NCI-H2196 treated with DMSO at 0.1 percent for 48 hours (cell line): ENCODE measurements around the gene CDH8.
"Not testable (repeated sequence)": the region's sequence is repeated elsewhere in the genome, so short reads cannot be mapped to it uniquely, and the experiment has no call there.

Experiments used
- DNase-seq: peaks from one replicate; lab custom pipeline; 2025; ENCODE audit not compliant: unreplicated experiment; lab: John Stamatoyannopoulos, UW

The CDH8 gene

DNA sequence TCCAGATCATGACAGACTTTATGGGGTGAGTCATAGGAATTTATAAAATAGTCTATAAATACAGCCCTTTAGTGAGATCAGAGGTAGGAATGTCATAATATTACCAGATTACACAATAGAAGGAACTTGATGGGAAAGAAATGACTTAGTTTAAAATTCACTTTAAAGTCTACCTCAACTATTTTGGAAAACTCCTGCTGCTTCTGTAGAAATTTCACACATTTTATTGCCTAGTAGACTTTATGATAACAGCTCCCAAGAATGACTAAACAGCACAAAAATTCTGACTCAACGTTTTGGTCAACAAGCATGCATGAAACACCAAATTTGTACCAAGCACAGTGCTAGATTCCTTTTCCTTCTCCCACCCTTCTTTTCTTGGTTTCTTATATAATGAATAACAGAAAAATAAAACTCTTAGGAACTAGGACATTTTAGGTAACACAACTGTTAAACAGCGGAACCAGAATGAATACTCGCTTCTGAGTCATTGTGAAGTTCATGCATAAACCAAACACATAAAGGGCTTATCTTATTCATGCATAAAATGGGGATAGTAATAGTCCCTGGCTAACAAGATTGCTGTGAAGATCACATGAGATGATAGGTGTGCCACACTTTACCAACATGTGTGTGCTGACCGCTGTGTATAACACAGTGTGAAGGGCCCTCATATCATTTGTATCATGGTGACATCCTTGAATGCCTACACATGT, 243.9 kb downstream of the CDH8 start:
- no peak for DNase-seq

DNA sequence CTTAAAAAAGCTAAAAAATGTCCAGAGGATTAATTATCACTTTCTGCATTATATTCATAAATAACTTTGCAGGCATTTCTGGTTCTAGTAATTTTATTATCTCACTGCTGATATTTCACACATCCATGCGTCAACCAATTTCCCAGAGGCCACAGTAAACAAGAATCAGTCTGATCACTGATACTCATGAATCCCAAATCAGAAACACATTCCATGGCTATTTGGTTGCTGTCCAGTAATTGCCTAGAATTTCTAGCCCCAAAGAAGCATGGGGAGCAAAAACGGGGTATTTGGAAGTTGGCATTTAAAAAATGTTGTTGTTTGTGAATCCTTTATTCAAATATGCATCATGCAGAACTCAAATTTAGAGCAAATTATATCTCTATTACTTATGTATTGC, 244.8 kb downstream of the CDH8 start:
- DNase-seq: no peak

DNA sequence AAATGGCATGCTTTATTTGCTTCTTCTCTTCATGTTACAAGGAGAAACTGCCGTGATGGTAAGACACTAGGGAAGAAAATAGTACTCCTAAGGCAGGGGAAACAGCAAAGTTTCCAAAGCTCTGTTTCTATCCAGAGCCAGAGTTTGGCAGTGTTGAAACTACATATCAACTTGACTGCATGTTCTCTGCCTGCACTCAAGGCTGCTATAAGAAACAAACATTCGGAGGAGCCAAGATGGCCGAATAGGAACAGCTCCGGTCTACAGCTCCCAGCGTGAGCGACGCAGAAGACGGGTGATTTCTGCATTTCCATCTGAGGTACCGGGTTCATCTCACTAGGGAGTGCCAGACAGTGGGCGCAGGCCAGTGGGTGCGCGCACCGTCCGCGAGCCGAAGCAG, 254.4 kb downstream of the CDH8 start:
- DNase-seq: not testable (repeated sequence)

DNA sequence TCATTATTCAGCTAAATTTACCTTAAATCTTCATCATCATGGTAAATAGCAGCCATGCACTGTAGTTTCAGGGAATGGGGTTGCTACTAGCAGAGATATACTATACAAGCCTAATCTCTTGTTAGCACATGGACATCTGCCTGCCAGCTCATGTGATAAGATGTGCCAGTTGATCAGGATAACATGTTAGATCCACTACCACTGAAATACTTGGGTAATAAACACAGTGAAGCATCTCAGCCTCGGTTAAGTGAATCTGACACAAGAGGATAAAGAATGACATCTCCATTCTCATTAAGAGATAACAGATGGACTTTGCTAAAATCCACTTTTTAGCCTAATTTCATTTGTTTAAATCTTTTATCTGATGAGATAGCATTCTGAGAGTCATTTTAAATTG, 256.1 kb downstream of the CDH8 start:
- no peak for DNase-seq

DNA sequence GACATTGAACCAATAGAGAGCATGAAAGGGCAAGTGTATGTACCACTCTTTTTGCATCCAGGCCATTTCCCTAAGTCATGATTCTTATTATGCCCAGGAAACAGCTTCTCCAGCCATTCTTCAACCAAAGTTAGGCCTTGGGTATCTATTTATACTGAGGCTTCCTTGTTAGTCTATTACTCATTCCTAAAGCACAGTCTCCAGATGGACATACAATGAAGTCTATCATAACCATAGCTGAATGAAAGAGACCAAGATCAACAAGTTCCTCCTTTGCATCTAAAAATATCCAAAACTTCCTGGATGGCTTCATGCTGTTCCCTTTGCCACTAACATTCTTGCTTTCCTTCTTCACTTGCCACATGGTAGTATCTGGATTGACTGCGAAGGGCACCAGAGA, 265.9 kb downstream of the CDH8 start:
- DNase-seq: no peak

DNA sequence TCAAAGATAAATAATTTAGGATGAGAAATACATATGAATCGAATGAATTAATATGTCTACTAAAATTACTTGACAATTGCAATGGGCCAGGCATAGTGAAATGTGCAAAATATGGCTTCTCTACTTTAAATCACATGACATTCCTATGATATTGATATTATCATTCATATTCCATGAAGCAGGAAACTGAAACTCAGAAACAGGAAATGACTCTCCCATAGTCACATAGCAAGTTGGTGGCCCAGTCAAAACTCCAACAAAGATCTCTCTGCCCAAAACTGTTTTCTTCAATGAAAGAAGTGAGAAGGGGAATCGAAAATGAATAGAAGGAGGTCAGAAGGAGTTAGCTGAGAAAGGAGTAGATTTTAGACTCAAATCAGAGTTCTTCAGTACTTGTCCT, 272.2 kb downstream of the CDH8 start:
- DNase-seq: no peak

DNA sequence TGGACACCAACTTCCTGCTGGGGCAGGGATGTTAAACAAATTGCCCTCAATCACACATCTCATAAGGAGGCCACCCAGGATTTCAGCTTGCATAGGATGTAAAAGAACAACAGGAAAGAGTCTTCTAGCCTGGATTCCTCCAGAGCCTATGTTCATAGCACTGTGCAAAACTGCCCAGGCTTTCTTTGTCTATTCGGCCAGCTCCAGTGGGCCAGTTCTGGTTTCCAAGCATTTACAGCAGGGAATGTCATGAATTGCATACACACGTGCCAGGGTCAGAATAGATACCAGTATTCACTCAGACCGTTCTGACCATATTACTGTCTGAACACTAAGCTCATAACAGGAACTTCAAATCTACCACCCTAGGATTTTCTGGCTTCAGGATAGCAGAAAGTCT, 273.2 kb downstream of the CDH8 start:
- no peak for DNase-seq

DNA sequence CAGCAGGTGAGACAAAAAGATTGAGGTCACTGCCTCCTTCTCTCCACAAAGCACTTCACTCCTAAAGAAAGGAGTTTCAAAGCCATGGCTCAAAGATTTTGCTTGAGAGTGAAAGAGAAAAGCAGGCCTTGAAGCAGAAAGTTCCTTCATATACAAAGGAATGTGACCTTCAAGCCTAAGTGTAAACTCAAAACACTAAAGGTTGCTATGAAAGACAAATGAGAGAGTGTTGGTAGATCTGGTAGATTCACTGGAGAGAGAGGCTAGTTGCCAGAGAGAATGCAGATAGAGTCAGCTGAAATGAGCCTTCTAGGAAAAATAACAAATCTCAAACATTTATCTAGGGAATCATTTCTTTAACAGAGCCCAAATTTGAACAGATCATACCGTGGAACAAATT, 305.2 kb downstream of the CDH8 start:
- DNase-seq: no peak

DNA sequence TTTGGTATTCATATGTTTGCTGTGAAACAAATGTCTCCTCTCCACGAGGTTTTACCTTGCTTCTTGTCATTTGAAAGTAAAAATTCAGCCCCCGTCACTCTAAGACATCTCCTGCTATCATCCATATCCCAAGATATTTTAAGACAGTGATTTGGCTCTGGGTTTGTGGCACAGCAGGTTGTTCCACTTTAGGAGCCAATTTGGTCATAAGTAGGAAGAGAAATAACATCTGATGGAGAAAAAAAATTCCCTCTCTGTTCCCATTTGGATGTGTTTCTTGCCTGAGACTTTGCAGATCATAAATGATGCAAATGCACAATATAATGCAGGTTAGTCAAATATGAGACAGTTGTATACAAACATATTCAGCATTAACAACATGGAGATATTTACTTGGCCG, 309.5 kb downstream of the CDH8 start:
- no peak for DNase-seq

DNA sequence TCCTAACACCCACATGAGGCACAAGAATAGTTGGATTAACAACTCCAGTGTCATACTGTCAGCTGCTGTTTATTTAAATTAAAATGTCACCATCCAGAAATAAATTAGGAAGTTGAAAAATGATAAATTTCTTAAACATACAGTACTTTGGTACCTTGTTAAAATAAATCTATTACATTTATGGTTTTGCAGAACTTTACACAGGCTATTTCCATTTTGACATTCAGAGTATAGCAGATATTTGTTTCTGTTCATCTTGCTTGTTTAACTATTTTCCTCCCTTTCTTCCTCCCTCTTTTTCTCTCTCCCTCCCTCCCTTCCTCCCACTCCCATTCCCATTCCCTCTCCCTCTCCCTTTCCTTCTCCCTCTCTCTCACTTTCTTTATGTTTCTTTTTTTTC, 310.1 kb downstream of the CDH8 start:
- DNase-seq: no peak

DNA sequence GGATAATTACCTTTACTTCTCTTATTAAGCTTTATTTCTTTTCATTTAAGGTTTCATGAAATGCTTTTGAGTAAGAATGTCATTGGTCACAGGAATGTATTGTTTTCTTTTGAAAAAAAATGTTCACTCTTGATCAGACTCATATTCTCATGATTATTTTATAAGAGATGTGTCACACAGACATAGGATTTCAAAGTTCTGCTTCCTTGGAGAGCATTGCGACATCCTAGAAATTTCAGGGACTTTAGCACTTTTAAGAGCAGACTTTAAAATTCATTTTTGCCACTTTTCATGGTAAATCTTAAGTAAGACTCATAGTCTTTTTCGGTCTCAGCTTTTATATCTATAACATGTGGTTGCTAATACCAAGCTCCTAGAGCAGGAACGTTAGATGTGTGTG, 314.7 kb downstream of the CDH8 start:
- DNase-seq: no peak

DNA sequence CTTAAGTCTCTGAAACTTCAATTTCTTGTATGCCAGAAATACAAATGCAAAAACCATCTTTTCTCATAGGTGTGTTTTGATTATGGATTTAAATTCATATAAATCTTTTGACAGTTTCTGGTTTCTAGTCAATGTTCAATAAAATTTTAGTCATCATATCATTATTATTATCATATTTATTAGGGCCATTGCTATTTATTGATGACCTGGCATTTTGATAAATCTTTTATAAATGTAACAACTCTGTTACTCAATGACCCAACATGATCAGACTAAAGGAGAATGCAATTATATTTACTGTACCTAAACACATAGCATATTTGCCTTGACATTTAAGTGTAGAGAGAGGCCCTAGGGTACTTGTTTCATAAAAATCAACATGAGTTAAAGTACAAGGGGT, 320.8 kb downstream of the CDH8 start:
- DNase-seq: no peak

DNA sequence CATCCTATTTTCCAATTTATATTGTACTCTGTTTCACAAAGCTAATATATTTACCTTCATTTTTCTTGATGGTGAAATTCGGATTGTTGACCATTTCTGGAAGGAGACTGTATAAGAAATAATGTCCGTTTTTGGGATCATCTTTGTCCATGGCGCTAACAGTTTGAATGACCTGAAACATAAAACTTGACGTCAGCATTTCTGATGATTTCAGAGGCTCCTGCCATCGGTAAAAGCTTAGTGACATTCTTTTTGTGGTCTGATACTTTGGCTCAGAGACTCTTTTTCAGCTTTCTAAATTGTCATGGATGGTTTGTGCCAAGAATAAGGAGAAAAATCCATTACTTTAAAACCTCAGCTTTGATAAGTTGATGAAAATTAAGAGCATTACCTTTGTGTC, 322.5 kb downstream of the CDH8 start:
- DNase-seq: no peak

DNA sequence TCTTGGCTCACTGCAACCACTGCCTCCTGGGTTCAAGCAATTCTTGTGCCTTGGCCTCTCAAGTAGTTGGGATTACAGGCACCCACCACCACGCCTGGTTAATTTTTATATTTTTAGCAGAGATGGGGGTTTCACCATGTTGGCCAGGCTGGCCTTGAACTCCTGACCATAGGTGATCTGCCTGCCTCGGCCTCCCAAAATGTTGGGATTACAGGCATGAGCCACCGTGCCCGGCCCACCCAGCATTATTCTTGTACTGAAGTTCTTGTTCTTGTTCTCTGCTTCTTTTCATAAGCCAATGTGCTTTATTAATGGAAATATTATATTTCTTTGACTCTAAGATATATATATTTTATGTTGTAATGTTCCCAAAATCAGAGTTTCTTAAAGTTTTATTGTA, 336.6 kb downstream of the CDH8 start:
- DNase-seq: not testable (repeated sequence)

DNA sequence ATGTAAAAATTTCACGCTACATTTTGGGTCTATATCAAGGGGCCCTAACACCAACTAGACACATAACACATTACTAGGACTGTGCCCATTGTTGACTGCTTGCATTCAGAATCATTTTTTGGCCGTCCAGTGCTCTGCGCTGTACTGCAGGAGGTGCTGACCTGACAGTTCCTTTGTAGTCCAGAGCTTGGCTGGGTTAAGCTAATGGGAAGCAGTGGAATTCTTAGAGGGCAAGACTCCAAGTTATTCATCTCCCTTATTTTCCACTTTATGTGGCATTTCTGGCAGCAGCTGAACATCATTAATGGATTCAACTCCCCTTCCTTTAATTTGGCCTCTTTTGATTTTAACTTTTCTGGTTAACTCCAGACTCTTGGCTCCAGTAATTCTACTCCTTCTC, 351.7 kb downstream of the CDH8 start:
- DNase-seq: no peak

DNA sequence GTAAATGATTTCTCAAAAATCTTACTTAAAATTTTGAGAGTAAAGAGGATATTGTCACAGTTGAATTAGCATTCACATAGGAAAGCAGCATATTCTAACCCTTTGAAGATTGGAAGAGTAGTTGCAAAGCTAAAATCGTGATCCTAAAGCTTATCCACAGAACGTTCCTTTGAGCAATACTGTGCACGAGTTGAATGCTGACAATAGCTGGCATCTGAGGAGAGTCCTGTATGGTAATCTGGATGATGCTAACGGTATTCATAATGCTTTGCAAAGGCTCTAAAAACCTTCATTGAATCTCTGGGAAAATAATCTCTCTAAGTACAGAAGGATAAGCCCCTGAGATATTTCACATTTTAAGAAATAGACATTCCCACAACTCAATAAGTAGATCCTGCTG, 354.6 kb downstream of the CDH8 start:
- no peak for DNase-seq

DNA sequence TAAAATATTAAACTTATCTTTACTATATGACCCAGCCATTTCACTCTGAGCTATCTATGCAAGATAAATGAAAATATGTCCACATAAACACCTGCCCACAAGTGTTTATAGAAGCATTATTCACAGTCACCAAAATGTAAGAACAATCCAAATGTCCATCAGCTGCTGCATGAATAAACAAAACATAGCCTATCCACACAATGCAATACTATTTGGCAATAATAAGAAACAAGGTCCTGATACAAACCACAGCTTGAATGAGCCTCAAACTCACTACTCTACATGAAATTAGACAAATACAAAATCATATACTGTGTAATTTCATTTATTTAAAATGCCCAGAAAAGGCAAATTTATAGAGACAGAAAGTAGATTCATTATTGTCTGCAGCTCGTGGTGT, 355.1 kb downstream of the CDH8 start:
- no peak for DNase-seq

DNA sequence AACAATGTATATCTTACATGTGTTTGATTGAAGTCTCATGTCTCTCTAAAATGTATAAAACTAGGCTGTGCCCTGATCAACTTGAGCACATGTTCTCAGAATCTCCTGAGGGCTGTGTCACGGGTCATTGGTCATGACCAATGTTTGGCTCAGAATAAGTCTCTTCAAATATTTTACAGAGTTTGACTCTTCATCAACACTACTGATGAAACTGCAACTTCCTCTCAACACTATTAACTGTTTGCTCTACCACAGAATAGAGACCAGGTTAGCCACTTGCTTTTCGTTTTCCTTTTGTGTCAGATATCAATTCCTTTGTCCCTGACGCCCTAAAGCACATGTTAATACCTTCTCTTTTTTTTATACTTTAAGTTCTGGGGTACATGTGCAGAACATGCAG, 358.1 kb downstream of the CDH8 start:
- no peak for DNase-seq

DNA sequence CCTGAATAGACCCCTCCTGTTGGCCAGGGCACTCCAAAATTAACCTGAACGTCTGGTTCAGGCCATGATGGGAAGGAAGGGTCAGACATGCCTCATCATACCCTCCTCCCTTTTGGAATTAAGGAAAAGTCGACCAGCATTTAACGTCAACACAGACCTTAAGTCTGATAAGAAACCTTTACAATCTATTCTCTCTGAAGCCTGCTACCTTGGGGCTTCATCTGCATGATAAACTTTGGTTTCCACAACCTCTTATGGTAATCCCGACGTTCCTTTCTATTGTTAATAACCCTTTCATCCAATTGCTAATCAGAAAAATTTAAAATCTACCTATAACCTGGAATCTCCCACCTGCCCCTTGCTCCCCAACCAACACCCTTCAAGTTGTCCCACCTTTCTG, 358.5 kb downstream of the CDH8 start:
- DNase-seq: no peak

DNA sequence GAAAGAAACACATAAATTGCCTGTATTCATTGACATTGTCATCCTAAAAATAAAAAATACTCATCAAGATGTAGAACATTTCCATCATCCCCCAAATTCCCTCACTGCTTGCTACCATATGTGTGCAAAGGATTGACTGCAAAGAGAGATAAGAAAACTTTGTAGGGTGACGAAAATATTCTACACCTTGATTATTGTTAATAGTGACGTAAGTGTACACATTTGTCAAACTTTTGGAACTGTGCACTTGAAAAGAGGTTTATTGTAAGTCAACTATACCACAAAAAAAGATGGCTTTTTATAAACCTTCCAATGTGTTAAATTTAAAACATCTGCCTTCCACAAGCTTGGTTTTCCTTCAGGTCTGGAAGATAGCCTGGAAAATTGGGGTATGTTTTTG, 359.5 kb downstream of the CDH8 start:
- DNase-seq: no peak

DNA sequence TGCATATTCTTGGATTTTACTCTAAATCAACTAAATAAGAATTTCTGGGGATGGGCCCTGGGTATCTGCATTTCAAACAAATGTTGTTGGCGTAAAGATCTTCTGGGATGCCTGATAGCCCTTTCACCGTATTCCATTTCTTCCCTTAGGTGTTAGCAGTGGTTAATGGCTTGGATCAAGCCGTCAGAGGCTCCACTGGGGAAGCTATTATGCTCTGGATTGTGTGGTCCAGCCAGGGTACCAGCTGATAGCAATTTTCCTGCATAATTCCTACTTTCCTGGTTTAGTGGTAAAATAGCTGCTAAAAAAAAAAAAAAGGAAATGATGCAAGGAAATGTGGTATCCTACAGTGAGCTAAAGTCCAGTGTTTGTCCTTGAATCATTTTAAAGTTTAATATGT, 365.1 kb downstream of the CDH8 start:
- no peak for DNase-seq

DNA sequence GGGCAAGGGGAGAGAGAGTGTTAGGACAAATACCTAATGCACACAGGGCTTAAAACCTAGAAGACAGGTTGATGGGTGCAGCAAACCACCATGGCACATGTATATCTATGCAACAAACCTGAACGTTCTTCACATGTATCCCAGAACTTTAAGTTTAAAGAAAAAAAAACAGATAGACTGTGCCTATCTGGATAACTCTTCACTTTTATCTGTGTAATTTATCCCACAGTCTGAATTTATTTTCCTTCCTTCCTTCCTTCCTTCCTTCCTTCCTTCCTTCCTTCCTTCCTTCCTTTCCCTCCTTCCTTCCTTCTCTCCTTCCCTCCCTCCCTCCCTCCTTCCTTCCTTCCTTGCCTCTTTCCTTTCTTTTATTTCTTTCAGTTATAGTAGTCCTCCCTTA, 370.7 kb downstream of the CDH8 start:
- no peak for DNase-seq

DNA sequence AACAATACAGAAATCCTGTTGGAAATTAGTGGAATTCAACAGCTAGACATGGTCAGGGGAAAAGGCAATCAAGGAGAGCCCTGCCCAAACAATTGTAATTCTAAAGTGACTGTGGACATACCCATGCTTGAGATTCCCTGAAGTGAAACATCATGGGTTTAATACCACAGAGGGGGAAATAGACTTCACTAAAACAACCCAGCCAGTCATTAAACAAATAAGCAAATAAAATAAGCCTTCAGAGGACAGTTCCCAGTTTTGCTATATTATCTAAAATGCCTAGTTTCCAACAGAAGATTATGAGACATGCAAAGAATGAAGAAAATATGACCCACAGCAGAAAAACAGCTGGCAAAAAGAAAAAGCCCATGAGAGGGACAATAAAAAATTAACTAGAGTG, 376.3 kb downstream of the CDH8 start:
- no peak for DNase-seq

DNA sequence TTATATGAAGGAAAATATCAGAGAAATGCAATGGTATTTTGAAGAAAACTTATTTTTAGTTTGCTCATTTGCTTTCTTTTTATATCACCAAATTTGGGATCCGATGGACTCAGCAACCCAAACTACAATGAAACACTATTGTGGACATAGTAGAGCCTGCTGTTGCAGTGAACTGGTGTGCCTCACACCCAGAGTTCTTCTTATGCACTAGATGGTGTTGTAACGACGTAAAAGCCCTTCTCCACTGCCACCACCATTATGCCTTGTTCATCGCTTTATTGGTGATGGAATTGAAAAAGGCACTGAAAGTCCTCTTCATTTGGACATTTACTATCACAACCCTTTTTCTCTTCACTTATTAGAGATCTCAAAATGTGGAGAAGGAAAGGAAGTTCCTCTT, 381.3 kb downstream of the CDH8 start:
- DNase-seq: no peak
